GM12878 (cell line): ENCODE results near the gene CTBP1. TPM values are rescaled to one million over a fixed set of nuclear protein-coding genes. Genes with fewer than 3 reads are reported as not detected.
A peak's percentile ranks its signal among the peaks of the same experiment; 100 is the strongest.

Experiments used
- ATAC-seq: fragments of 200-7000 bp; cut with Tn5 transposase; 3 replicates; pipeline ENCODE4 v1.9.1; 2020; ENCODE audit warnings: mild to moderate bottlenecking, moderate library complexity
- BruUV-seq: library from RNA; stranded (reverse); fragments of 400-500 nt; replicated peaks from 2 replicates; lab custom pipeline; 2021; lab: Mats Ljungman, UMichigan
- CTCF ChIA-PET: fragments of 300-600 bp; sonication (Branson Sonifier 250); formaldehyde crosslinking; extraction: SDS; loops from one replicate; lab custom pipeline; 2021; ENCODE audit warnings: inconsistent platforms; lab: Yijun Ruan, JAX
- POLR2A ChIA-PET: fragments of 350-600 bp; formaldehyde crosslinking; extraction: SDS; loops from one replicate; lab custom pipeline; 2021; ENCODE audit warnings: inconsistent platforms; lab: Charles Lee
- RAD21 ChIA-PET: fragments of 300-600 bp; sonication (Branson Sonifier 250); formaldehyde crosslinking; loops from one replicate; lab custom pipeline; 2023; ENCODE audit warnings: antibody characterized with exemption; ENCODE audit not compliant: unreplicated experiment; lab: Charles Lee
- SMC1A ChIA-PET: fragments of 300-600 bp; sonication (Branson Sonifier 250); formaldehyde crosslinking; loops from one replicate; lab custom pipeline; 2023; ENCODE audit not compliant: unreplicated experiment, uncharacterized antibody; lab: Charles Lee
- DNase-seq: peaks from one replicate; pipeline ENCODE4 v3.0.0-alpha.2; 2011; ENCODE audit warnings: low read depth, low spot score
- FAIRE-seq: peaks from 3 replicates; lab custom pipeline; 2011; peaks lifted over from hg19 to GRCh38; lab: Jason Lieb, UNC
- H2AFZ ChIP-seq: 2 replicates; pipeline ENCODE4 v1.6.0; 2011; ENCODE audit warnings: low read depth, low read length, control low read depth; ENCODE audit not compliant: control insufficient read depth
- H3K27ac ChIP-seq: 2 replicates; pipeline ENCODE4 v1.5.1; 2011; ENCODE audit warnings: control low read depth; ENCODE audit not compliant: control insufficient read depth, insufficient read depth
- H3K27me3 ChIP-seq, 2 experiments: replicated peaks in 1 of 2; 2 replicates each; pipeline versions ENCODE4 v1.6.0 to v1.6.1; 2011; ENCODE audit warnings: low read length in 1 of 2; ENCODE audit not compliant: control insufficient read depth in 2 of 2, insufficient read depth in 2 of 2
- H3K36me3 ChIP-seq, 2 experiments: 2 replicates each; pipeline ENCODE4 v1.5.1; 2011; ENCODE audit warnings: low read length in 1 of 2; ENCODE audit not compliant: control insufficient read depth in 2 of 2, insufficient read depth in 2 of 2
- H3K4me1 ChIP-seq: 2 replicates; pipeline ENCODE4 v1.6.1; 2011; ENCODE audit warnings: mild to moderate bottlenecking, low read length, moderate library complexity, mixed read lengths; ENCODE audit not compliant: control insufficient read depth, insufficient read depth
- H3K4me2 ChIP-seq: 2 replicates; pipeline ENCODE4 v1.6.0; 2011; ENCODE audit warnings: control low read depth; ENCODE audit not compliant: control insufficient read depth, insufficient read depth
- H3K4me3 ChIP-seq: fragments of 200-600 bp; sonication (generic); 2 replicates; pipeline ENCODE4 v1.5.1; 2016
- H3K79me2 ChIP-seq: 2 replicates; pipeline ENCODE4 v1.6.0; 2011; ENCODE audit warnings: low read length; ENCODE audit not compliant: control insufficient read depth, insufficient read depth
- H3K9ac ChIP-seq: 2 replicates; pipeline ENCODE4 v1.8.0; 2011; ENCODE audit warnings: low read length, control low read depth, mixed read lengths; ENCODE audit not compliant: control insufficient read depth, insufficient read depth
- H3K9me3 ChIP-seq: replicated peaks from 3 replicates; pipeline ENCODE4 v1.5.1; 2011; ENCODE audit warnings: mild to moderate bottlenecking, low read length; ENCODE audit not compliant: control insufficient read depth, insufficient read depth
- H4K20me1 ChIP-seq: 2 replicates; pipeline ENCODE4 v1.6.0; 2011; ENCODE audit not compliant: control insufficient read depth, insufficient read depth
- CUX1 ChIP-seq: IDR thresholded peaks from 2 replicates; pipeline ENCODE4 v1.6.1; 2012; ENCODE audit warnings: improper control_type of control experiment, low read depth, low read length; ENCODE audit not compliant: insufficient replicate concordance
- NR2F1 ChIP-seq: fragments of 450-650 bp; conservative IDR thresholded peaks from 2 replicates; pipeline ENCODE4 v1.6.1; 2017; ENCODE audit warnings: mild to moderate bottlenecking
- ZBTB33 ChIP-seq: fragments of 450-650 bp; IDR thresholded peaks from 2 replicates; pipeline ENCODE4 v1.6.1; 2017; ENCODE audit warnings: mild to moderate bottlenecking
- WGBS: methylation state at CpG from one replicate; pipeline ENCODE4 v1.1.6; 2016; ENCODE audit warnings: low lambda C conversion rate; ENCODE audit not compliant: insufficient replicate concordance, insufficient coverage; ENCODE audit errors: missing lambda C conversion rate; 5-methylcytosine and 5-hydroxymethylcytosine counted together
- in situ Hi-C: fragments of 300-500 bp; cut with MboI; formaldehyde crosslinking; loops from 9 replicates; pipeline ENCODE4 v1.14.3; 2018; ENCODE audit warnings: mixed read lengths
- intact Hi-C: fragments of 100-400 bp; cut with micrococcal nuclease; formaldehyde crosslinking; loops from one replicate; pipeline ENCODE4 v1.14.2; 2022; ENCODE audit not compliant: unreplicated experiment
- polyA plus RNA-seq, 11 experiments: library from polyadenylated mRNA; depleted of rRNA in 4 of 11; unstranded in 6 of 11; stranded (reverse) in 5 of 11; fragments of >200 nt; fragmentation: Nextera tagmentation in 4 of 11; fragmentation: Illumina TruSeq in 1 of 11; extraction: Ambion mirVana in 4 of 11; extraction: Trizol in 1 of 11; gene quantifications; 1 replicate in 1 of 11; 2 replicates in 10 of 11; pipeline versions ENCODE4 v1.2.1 to v1.2.3, GENCODE V29; 2011 to 2016; ENCODE audit warnings: inconsistent platforms in 2 of 11, missing spikeins in 2 of 11, low read depth in 1 of 11
- total RNA-seq, 4 experiments: library from RNA; depleted of rRNA in 3 of 4; stranded (reverse); fragments of >200 nt in 3 of 4; fragmentation: Illumina TruSeq in 1 of 4; extraction: Trizol in 1 of 4; gene quantifications; 2 replicates each; pipeline versions ENCODE4 v1.2.1 to v1.2.3, GENCODE V29; 2013 to 2021

CTBP1 gene
- total and polyA plus RNA-seq, 10 of the 15 experiments (the other 5 are each of a cell fraction or from before 2014, with no cell fraction given), result 7.4 to 182 (median 63.1) TPM

GRCh38 chr4:1209821-1210220 lies 39.1 kb downstream of the CTBP1 start (continued):
- TF ChIP-seq CUX1, result no peak

GRCh38 chr4:1208970-1209704 lies 39.8 kb downstream of the CTBP1 start:
- TF ChIP-seq ZBTB33 (peak; percentile 40; the same call in 1 of the 2 replicates), NR2F1 (no peak)
- no TSS peak for BruUV-seq
- ChIA-PET POLR2A (no interaction called here), RAD21 (no interaction called here), SMC1A (no interaction called here), CTCF (no interaction called here)
- no peaks in the 10 kb centered on the region for H3K9me3 ChIP-seq
- intact Hi-C loops, result no loop called here
- no peak overlapping the region for H3K9ac ChIP-seq
- H3K27me3 ChIP-seq, result no peaks in the 10 kb centered on the region
- H3K4me1 ChIP-seq, result peaks cover 4% of the 10 kb centered on the region
- H4K20me1 ChIP-seq, result no peaks in the 10 kb centered on the region
- no peak for ATAC-seq
- in situ Hi-C loops, result no loop called here
- no peaks in the 10 kb centered on the region for H3K79me2 ChIP-seq
- H3K4me3 ChIP-seq, result no peak overlapping the region
- 94% methylated on average over 31 of the region's 31 CpGs for WGBS
- H3K4me2 ChIP-seq, result no peak overlapping the region
- H3K27ac ChIP-seq, result no peak overlapping the region
- H2AFZ ChIP-seq, result no peak overlapping the region
- H3K36me3 ChIP-seq, result peaks cover 11 to 17% of the 10 kb centered on the region in 2 experiments
- FAIRE-seq, result no peak
- DNase-seq, result no peak
